ENCODE data around the gene INAFM2.
A peak's percentile ranks its signal among the peaks of the same experiment; 100 is the strongest.

The INAFM2 gene

DNA sequence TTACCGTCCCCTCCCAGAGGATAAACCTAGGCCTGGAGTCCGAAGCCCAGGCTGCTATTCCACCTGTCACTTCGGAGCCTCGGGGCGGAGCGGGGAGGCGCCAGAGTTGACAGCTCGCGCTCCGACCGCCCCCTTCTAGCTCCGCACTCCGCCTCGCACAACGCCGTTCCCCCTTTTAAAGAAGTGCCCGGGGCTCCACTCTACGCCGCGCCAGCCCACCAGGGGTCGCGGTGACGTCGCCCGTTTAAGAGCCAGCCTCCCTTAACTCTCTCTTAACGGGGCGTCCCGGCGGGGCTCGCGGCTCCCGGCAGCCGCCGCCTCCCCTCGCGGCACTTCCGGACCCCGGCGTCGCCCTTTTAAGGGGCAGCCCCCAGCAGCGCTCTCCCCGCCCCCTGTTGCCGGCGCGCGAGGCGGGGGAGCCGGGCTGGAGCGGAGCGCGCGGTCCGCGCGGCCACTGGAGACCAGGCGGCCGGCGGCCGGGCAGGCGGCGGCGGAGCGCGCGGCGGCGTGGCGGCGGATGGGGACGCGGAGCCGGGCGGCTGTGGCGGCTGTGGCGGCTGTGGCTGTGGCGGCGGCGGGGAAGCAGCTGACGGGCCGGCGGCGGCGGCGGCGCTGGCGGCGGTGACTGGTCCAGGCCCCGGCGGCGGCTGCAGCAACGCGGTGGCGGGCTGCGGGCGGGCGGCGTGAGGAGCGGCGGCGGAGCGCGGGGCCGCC lies at the start of gene INAFM2:
Gene INAFM2 (plus strand): TSS at position 454 of the 714 bp plus-strand sequence. CDS start 364 bp downstream, outside the sequence.
- peak; percentile 79 to 83 for DNase-seq (ENCODE audit: low read depth in 2 of 2)

DNA sequence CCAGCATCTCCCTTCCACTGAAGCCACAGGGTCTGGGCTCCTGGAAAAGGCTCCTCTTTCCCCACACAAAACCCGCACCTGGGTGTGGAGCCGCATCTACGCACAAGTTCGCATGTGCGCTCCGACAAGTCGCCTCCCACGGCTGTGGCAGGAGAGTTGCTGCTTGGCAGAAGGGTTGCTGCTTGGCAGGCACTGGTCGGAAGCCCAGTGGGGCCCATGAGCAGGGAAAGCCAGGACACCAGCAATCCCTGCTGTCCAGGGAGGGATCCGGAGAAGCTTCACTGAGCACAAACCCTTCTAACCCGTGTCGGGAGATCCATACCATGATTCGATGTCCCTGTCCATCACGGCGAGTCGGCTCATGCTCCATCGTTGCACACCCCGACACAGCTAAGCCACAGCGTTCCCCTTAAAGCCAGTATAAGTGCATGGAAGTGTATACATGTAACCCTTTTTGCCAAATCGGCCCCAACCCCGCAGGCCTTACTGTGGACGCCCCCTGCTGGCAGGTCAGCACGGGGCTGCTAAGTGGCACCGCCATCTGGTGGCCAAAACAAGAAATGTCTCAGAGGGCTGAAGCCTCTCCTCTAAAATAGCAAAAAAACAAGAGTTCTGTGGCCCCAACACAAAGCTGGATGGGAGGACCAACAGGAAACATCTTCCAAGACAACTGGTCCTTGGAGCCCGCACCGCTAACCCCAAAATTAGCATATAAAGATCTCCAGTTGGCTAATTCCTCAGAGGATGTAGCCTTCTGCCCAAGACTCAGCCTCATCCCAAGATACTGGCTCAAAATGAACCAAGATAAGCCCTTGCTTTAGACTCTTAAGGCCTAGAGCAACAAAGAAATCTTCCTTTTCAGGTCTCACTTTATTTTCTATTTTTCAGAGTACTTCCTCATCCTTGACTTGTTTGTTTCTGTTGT lies 48.9 kb upstream of the INAFM2 start:
- peak; percentile 75 to 83 for DNase-seq (ENCODE audit: low read depth in 2 of 2)

DNA sequence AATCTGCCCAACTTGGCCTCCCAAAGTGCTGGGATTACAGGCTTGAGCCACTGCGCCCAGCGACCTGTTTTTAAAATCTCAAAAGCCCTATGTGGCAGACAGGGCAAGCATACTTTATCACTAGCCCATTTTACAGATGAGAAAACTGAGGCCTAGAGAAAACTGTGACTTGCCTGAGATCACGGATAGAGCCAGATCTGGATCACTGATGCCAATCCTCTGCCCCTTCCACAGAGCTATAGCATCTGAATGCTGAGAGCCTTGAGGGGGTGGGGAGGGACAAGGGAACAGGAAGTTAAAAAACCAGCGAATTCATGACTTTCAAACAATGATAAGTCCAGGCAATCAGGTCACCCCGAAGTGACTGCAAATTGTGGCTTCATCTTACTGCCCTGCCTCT lies 48.0 kb upstream of the INAFM2 start:
- no peak for DNase-seq (ENCODE audit: low read depth in 2 of 2)

DNA sequence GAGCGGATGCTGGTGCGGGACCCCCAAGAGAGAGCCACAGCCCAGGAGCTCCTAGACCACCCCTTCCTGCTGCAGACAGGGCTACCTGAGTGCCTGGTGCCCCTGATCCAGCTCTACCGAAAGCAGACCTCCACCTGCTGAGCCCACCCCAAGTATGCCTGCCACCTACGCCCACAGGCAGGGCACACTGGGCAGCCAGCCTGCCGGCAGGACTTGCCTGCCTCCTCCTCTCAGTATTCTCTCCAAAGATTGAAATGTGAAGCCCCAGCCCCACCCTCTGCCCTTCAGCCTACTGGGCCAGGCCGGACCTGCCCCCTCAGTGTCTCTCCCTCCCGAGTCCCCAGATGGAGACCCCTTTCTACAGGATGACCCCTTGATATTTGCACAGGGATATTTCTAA lies 47.5 kb upstream of the INAFM2 start:
- DNase-seq (ENCODE audit: low read depth in 2 of 2): no peak

DNA sequence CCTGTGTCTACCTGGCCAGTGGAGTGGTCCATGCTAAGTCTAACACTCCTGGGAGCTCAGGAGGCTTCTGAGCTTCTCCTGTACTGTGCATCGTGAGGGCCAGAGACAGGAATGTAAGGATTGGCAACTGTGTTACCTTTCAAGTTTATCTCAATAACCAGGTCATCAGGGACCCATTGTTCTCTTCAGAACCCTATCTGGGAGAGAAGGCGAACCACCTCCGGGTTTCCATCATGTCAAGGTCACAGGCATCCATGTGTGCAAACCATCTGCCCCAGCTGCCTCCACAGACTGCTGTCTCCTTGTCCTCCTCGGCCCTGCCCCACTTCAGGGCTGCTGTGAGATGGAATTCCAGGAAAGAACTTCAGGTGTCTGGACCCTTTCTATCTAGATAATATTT lies 46.6 kb upstream of the INAFM2 start:
- no peak for DNase-seq (ENCODE audit: low read depth in 2 of 2)

DNA sequence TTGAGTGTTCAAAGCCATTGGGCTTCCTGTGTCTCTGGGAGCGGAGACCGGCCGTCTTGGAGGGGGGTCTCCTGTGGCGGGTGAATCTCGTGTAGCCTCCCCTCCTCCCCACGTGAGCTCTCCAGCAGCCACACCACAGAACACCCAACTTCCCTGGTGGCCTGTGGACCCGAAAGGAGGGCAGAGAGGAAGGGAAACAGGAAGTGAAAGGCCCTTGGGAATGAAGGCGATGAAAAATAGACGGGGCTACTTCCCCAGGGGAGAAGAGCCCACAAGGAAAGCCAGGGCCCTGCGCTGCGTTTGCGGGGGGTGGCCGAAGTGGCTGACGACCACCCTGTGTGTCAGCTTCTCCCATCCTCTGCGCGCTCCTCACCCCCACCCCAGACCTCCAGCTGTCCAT lies 46.0 kb upstream of the INAFM2 start:
- DNase-seq (ENCODE audit: low read depth in 2 of 2): no peak

DNA sequence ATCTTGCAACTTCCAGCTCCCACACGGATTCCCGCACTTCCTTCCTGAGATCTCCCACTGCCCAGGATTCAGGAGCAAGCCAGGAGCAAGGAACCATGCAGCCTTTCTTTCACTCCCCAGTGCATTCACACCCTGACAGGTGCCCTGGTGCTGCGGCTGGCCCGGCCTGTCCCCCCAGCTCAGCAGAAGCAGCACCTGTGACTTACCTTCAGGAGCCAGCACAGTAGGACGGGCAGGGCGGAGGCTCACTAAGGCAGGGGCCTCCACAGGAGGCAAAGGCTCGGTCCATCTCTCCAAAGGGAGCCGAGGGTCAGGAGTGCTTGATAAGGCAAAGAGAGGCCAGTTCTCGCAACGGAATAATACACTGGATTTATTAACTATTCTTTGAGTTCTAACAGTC lies 45.5 kb upstream of the INAFM2 start:
- DNase-seq (ENCODE audit: low read depth in 2 of 2): no peak

DNA sequence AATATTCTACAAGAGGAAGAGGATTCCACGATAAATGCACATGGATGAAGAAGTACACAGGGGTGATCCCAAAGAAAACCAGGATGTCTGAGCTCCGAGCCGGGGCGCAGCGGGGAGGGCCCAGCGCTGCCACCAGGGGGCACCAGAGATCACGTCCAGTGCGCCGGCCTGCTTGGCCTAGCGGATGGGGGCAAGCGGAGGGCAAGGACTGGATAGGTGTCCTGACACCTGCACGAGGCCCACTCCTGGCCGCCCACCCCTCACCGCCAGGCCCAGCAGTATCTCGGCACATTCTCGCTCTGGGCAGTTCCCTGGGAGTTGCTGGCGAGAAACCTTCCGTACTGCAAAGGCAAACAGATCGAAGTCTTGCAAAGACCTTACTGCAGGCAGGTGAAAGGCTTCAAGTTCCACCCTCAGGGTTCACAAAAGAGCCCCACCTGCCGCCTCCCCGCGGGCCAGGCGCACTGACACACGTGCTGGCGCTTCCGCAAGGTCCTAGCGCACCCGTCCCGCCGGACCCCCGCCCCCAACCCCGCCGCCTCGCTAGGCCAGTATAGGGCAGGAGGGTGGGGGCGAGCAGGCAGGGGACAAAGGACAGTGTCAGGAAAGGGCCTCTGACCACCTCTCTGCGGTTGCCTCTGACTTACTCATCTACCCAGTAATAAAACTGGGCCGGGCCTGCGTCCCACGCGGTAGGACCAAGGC lies 43.9 kb upstream of the INAFM2 start:
- DNase-seq (ENCODE audit: low read depth in 2 of 2): peak; percentile 21 to 59

DNA sequence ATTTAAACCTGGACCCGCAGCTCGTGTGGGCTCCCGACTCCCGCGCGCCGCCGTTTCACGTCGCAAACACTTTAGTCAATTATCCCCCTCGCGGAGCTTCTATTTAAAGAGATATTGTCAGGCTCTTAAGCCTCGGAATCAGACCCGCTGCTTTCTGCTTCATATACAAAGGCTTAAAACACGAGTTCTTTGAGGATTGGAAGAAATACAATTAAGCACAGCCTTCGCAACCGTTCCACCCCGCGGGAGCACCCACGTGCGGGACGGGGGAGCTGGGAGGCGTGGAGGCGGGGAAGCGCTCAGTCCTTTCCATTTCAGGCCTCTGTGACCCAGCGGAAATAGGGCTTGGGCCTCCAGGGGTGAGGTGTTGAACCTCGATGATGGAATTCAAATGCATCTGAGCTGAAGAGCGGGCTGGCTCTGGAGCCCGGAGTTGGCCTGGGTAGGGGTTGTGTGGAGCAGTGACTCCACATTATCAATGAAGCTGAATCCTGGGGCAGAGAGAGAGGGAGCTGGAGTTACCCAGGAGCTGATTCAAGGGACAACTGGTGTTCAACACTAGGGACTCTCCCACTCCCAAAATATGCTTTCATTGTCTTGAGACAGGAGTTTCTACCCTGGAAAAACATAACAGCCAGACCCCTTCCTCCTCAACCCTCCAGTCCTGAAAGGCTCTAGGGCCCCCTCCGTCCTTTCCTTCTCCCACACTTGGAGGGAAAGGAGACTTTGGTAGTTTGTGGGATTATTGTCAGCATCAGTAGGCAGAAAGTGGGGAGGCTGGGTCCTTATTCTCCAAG lies 43.0 kb upstream of the INAFM2 start:
- DNase-seq (ENCODE audit: low read depth in 2 of 2): no peak

DNA sequence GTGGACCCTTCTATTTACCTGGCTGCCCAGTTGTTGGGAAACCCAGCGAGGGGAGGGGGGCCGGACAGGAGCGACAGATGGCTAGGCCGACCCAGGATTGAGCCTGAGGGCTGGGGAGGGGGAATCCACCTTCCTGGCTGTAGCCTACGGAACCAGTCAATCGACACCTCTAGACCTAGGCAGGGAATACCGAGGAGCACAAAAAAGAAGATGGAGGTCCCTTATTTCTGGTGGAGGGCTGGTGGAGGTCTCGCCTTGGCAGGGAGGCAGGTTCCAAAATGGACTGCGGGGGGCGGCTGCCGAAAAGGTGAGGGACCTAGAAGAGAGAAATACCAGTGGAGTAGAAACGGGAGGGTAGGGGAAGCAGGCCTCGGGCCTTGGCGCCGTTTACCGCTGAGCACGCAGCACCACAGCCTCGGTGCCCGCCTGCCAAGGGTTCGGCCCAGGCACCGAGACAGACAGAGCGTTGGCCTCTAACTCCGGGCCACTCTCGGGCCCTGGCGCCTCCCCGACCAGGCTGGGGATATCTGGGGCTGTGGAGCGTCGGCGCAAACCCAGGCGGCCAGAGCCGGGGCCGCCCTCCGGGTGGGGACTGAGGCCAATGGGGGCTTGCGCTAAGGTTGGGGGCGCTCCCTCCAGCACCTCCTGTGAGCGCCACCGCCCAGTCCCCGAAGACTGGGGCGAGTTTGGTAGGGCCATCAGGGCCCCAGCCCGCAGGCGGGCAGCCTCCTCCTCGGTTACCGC lies 42.3 kb upstream of the INAFM2 start:
- no peak for DNase-seq (ENCODE audit: low read depth in 2 of 2)

DNA sequence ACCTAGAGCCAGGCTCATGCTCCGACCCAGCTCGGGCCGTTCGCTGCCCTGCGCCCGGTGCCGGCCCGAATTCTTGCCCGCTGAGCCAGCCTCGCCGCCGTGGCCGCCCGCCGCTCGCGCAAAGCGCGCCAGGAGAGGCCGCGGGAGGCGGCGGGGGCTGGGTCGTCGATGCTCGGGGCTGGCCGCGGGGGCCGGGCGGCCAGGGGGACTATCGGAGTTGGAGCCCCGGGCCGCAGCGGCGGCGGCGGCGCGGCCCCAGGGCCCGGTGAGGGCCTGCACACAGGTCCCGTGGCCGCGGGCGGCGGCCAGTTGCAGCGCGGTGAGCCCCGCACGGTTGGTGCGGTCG lies 41.7 kb upstream of the INAFM2 start:
- DNase-seq (ENCODE audit: low read depth in 2 of 2): no peak

DNA sequence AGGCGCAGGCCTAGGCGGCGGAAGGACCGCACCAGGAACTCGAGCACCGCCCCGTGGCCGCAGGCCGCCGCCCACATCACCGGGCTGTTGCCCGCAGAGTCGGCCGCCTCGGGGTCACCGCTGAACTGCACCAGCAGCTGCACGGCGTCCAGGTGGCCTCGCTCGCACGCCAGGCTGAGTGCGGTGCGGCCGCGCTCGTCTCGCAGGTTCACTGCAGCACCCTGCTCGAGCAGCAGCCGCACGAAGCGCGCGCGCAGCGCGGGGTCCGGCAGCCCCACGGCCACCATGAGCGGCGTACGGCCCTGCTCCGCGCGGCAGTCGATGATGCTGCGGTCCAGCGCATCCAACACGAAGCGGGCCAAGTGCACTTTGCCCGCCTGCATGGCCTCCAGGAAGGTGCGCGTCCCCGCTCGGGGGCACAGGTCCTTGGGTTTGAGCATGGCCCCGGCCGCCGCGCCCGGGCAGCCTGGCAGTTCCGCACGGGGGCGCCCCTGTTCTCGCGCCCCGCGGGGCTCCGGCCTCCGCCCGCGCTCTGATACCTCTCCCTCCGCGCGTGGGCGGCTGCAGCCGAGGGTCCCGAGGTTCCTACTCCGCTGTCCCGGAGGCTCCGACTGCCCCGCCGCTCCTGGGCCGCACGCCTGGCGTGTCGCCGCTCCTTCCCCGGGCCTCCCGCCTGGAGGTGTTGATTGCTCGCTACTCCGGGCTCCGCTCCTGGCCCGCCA lies 41.2 kb upstream of the INAFM2 start:
- peak; percentile 5 to 24 for DNase-seq (ENCODE audit: low read depth in 2 of 2)

DNA sequence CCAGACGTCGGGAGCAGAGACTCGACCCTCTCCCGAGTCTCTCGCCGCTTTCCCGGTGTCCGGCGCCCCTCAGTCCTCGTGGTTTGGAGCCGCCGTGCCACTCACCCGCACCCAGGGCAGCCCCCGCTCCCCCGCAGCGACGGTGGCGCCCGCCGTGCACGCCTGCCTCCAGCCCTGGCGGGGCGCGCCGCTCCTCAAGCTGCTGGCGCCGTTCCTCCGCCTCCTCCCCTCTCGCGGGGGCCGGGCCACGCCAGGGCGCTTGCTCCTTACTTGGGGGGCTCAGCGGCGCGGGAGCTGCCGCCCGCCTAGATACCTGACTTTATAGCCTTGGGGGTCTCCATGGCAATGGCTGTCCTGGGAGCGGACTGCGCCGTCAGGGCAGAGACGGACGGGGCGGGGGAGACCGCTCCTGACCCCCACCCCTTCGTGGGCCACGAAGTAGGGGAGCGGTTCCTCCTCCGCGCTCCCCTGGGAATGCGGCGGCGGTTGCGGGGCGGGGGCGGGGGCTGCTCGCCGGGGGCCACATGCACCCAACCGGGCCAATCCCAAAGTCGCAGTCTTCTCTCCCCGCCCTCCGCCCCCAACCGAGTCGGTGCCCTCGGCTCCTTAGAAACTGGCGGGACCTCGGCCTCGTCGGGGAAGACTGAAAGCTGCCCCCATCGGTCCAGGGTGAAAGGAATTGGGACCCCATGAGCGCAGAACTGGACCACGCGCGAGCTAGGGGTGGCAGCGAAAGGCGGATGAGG lies 40.5 kb upstream of the INAFM2 start, which contains the start of gene ANKRD63:
Gene ANKRD63 (minus strand): TSS at position 196 of the 746 bp plus-strand sequence. CDS start 478 bp downstream, outside the sequence.
- DNase-seq (ENCODE audit: low read depth in 2 of 2): peak in 1 of 2 experiments; percentile 20

DNA sequence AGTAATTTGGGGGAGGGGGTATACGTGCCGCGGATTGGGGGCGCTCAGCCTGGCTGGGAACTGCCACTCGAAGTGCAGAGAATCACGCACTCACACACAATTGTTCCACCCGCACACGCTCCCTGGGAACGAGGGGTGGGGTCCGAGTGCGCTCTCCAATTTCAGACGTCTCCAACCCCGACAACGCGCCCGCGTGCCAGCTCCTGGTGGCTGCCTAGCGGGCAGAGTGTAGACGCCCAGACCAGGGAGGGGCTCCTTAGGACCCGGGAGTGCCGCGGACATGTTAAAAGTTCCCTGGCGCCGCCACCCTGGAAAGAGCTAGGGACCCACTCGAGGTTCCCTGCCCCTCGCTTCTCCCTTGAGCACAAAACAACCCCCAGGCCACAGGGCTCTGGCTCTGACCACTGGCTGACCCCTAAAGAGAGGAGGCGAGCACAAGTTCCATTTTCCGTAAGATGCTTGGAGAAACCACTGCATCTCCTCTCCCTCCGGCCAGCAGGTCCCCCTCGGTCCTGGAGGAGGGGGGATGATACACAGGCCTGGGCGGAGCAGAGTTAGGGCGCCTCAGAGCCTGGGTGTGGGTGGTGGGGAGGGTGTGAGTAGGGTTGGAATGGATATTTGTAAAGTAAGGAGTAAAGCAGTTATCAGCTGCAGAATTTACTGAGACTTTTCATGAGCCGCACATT lies 39.7 kb upstream of the INAFM2 start:
- no peak for DNase-seq (ENCODE audit: low read depth in 2 of 2)

DNA sequence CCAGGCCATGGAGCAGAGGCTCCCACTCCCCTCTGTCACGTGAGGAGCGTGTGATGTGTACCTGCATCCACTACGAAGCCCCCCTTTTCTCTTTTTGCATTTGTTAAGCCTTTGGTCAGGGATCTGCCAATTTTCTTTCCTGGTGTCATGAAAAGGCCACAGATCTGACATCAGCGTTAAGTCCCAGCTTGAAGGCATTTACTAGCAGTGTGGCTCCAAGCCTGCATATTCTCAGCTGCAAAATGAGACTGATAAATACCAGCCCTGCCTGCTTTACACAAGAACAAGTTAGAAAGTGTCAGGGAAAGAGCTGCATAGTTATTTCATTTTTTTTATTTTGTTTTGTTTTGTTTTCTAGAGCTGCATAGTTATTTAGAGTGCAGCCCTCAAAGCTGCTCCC lies 38.3 kb upstream of the INAFM2 start:
- DNase-seq (ENCODE audit: low read depth in 2 of 2): no peak

DNA sequence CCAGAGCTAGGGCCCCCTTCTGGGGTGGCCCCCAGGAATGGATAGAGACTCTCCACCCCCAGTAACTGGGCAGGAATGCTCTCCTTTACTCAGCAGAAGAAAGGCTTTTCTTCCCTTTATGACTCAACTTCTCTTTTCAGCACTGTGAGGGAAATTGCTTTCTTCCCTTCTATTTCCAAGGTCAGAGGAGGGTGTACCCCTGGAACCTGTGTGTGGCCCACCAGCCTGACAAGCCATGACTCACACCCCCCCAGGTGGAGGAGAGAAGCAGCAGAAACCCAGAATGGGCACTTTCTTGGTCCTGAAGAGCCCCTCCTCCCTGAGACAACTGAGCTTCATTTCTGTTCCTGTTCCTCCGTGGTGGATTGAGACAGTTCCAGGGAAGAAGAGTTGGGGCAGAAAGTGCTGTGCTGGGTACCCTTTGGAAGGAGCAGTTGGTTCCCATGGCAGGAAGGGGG lies 37.9 kb upstream of the INAFM2 start:
- no peak for DNase-seq (ENCODE audit: low read depth in 2 of 2)

DNA sequence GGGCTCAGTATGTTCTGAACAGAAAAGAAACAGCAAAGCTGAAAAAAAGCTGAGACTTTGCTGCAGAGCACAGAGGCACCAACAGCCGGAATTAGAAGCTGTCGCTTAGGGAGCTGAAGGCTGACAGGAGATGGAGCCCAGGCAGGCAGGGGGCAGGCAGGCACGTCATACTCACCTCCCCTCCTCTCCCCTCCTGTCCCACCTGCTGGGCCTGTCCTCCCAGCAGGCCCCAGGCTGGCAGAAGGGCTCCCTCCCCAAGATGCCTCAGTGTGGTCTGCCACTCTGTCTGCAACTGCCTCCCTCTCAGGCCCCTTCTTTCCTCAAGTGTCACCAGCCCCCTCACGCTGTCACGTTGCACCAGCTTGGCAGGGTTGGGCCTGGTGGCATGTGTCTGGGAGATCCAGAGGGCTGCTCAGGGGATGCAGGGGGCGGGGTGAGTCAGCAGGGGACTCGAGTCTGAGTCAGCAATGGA lies 37.4 kb upstream of the INAFM2 start:
- DNase-seq (ENCODE audit: low read depth in 2 of 2): no peak

DNA sequence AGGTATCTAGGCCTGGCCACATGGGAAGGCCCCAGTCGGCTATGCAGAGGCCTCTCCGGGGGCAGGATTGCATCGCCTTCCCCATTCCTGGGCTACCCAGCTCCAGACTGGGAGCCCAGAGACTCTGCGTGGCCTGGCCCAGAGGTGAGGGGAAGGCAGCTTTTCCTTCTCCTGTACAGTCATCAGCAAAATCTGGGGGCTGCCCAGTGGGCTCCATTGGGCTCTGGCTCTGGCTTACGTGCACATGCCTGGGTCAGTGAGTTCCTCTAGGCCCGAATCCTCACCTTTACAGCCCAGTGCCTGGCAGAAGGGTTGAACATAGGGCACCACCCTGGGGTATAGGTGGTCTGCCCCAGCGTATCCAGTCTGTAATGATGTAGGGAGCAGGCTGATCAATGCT lies 36.7 kb upstream of the INAFM2 start:
- no peak for DNase-seq (ENCODE audit: low read depth in 2 of 2)

DNA sequence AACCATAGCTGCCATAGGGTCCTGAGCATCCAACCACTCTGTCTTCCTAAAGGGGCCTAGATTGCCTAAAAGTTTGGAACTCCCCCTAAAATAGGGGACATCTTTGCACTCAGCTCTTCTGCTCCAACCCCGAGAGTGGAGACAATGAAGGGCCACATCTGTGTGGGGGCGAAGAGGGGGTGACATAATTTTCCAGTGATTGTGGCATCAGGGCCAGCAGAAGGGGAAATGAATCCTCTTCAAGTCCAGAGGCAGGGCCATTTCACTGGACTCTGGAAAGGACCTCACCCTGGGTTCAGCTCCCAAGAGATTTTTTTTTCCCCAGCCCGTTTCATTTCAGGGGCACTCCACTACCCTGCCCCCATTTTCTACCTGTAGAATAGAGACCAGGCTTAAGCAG lies 36.0 kb upstream of the INAFM2 start:
- no peak for DNase-seq (ENCODE audit: low read depth in 2 of 2)
